Measurements from ENCODE around the gene NFKBIL1.

NFKBIL1 gene

DNA sequence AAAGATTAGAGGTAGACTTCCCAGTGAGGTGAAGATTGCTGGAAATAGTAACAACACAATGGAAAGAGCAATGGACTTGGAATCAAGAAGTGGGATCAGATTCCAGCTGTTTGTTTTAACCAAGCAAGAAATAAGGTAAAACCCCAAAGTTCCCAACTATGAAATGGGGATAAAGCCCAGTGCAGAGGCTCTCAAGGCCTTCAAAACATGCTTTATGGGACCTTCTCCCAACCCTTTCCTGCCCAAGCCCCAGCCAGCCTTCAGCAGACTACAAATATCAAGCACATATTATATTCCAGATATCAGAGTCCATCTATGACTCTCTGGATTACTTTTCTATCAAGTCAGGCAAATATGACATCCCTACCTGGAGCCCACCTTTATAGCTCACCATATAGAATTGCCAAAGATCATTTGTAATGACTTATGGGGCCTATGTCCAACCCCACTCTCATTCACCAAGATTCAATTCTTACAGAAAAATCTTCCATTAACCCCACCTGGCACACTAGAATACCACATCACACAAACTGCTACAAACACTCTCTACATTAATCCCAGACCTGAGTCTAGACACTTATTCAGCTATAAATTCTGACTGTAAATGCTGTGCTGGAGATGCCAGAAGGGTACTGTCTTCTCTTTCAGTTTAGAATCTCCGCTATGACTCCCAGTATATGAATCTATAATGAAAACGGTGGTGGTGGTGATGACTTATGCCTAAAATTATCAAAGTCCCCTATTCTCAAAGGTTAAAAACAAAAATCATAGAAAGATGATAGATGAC, 11.7 kb upstream of the NFKBIL1 start:
- DNase-seq: no peak

DNA sequence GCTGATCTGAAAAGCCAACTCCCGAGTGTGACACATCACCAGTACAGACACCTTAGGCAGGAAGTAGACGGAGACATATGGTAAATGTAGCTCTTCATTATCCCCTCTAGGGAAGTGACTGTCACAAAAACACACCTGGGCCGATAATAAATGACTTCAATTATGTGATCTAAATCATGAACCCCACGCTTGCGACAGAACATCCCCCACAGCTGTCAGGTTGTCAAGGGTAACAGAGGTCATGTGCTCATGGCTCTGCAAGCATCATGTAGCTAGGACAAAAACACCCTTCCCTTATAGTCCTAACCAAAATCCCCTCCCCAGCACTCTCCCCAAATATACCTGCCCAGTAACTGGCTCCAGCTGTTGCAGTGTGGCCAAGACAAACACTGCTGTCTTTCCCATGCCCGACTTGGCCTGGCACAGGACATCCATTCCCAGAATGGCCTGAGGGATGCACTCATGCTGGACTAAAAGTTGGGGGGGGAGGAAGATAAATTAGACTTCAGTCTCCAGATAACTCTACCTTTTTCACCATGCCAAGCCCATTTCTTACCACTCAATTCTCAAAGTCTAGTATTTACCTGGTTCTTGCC, 8.5 kb upstream of the NFKBIL1 start:
- no peak for DNase-seq

DNA sequence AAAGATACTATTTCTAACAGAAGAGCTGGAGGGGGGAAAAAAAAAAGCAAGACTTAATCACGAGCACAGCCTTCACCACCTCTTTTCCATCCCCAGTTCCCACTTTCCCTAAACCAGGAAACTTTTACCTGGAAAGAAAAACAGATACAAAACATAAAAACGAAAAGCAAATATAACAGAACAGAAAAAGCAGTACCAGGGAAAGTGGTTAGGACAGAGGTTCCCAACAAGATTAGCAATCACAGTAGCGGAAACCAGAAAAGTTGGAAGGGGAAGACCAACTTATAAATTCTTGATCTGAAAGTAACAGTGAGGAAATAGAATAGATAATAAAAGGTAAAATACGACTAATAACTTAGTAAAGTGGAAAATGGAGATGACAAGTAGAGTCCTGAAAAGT, 6.8 kb upstream of the NFKBIL1 start:
- DNase-seq: no peak

DNA sequence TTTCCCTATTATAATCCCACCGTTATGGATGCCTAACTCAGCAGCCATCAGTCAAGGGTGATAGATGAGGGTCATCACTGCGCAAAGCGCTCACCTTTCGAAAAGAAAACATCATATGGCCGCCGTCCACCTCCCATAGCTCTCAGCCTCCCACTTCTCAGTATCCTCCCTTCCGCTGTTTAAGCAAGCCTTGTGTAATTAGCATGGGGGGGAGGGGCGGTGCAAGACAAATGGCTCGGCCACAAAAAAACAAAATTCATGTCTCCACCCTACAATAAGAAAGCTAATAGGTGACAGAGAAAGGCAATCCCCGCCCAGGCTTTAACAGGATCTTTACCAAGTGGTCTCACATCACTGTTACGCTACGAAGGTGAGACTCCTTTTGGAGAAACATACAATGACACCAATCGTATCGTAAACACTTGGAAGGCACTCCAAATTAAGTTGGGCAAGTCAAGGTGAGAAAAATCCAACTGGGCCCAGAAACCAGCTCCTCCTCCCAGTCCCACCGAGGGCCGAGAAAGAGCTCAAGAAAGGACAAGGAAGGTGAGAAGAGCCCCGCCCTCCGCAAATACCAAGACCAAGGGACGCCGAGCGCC, 6.2 kb upstream of the NFKBIL1 start:
- DNase-seq: peak; percentile 69 to 70

DNA sequence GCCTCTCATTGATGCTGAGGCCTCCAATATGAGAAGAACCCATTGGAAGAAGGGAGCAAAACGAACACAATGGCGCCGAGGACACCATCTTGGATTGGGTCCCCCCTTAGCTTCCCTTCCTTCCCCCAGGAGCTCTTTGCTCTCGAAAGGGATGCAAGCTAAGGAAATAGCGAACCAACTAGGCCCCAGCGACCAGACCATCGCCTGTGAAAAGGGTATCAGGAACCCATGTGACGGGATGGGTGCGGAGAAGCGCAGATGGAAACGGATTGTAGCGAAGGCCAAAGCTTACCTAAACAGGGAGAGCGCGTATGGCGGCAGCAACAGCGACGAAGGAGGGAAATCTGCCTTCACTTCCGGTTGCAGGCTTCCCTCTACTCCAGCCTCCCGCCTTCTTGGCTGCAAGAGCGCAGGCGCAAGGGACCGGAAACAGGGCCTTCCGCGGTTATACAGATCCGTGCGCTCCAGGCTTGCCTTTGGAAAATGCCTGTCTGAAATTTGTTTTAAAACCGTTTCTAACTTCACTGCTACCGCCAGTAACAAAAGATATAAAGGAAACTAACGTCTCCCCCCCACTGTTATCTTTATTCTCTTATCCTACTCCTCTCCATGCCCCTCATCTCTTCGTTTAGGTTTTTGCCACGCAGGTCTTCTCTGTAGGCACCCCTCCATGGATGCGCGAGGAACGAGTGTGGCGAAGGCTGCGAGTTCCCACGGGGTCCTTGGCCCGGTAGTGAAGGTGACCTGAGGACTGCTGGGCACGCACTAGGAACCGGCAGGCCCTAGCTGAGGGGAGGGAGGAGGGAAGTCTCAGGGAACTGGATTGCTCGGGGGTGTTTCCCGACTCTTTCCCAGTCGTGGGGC, 5.5 kb upstream of the NFKBIL1 start, which contains the start of gene DDX39B:
TSS of gene DDX39B (minus strand) at position 346 of the 864 bp plus-strand sequence. CDS start 1,471 bp downstream, outside the sequence.
- peak; percentile 92 to 94 for DNase-seq

DNA sequence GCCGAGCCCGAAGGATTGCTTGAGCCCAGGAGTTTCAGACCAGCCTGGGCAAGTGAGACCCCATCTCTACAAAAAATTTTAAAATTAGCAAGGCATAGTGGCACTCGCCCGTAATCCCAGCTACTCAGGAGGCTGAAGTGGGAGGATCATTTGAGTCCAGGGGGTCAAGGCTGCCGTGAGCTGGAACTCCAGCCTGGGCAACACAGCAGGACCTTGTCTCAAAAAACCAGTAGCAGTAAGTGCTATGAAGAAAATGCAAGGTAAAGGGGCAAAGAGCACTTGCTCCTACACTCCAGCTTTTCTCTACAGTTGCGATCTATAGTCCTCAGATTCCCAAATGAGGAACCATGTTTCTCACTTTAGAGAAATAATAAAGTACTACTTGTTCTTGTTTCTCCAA, 3.8 kb upstream of the NFKBIL1 start:
- no peak for DNase-seq

DNA sequence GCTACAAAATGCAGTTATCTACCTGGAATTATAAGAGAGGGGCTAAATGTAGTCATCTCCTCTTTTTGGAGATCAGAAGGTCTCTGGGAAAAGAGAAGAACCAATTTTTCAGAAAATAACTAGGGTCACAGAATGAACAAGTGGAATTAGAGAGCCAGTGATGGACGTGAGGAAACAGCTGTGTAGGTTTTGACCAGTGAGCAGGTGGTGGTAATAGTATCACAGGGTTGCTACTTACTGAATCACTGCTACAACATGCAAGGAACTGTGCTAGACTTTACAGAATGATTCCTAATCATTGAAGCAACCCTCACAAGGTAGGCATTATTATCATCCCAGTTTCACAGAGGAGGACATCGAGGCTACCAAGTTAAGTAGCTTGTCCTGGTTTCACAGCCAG, 2.7 kb upstream of the NFKBIL1 start:
- no peak for DNase-seq

DNA sequence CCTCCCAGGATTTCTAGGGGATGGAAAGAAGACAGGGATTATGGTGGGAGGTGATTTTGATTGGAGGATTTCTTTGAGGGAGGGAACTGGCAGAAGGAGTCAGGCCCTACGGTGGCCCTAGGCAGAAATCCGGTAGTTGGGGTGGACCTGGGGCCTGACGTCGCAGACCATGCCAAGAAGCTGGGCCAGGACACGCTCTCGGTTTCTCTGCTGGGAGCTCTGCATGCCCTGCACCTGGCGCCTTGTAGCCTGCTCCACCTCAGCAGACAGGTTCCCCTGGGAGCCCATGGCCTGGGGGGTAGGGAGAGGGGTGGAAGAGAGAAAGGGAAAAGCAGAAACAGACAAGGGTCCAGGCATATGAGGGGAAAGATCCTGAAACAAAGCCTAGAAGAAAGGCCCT, 2.1 kb upstream of the NFKBIL1 start:
- DNase-seq: no peak

DNA sequence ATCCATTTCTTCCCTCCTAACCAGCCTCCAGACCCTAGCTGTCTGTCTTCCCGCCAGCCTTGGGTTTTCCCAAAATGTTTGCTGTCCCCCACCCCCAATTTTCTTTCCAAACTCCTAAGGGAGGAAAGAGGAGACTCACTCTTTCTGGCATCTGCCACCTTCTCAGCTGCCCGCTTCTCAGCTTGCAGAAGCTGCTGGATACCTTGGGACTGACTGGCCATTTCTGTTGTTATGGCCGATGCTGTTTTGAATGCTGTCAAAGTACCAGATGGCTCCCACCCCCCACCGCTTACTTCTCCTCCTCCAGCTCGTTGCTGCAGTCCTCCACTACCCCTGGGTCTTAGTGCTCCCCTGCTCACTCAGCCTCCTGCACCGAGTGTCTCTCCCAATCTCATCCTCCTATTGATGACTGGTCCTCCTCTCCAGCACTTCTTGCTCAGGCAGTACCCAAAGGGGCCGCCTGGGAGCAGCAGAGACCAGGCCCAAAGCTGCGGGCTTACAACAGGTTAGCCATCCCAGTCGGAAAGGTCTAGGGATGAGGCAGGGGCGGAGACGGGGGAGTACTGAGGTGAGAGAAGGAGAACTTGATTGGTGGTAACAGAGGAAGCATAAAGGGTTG, 960 bp upstream of the NFKBIL1 start, which contains the start of gene ATP6V1G2:
TSS of gene ATP6V1G2 (minus strand) at position 270 of the 619 bp plus-strand sequence. CDS start at position 221, 49 bp downstream.
- peak; percentile 91 to 94 for DNase-seq

DNA sequence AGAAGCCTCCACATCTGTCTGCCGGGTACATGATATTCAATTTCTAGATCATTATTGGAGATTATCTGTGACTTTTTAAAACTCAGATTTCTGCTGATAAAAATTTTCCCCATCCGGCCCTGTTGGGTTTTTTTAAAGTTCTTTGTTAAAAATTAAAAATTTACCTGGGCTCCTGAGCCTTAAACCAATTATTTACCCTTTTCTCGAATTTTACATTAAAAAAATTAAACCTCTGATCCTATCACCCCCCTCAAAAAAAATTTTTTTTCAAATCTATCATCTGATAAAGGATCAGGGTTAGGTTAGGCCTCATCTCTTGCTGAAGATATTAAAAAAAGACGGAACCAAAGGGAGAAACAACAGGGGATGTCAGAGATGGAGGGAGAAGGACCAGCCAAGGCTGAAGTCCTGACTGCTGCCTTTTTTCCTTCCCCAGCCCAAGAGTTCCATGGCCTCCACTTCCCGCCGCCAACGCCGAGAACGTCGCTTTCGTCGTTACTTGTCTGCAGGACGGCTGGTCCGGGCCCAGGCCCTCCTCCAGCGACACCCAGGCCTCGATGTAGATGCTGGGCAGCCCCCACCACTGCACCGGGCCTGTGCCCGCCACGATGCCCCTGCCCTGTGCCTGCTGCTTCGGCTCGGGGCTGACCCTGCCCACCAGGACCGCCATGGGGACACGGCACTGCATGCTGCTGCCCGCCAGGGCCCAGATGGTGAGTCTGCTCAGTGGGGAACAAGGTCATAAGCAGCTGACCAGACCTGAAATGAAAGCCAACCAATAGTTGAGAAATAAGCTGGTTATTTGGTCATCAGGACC, 527 bp downstream of the NFKBIL1 start:
- DNase-seq: no peak

DNA sequence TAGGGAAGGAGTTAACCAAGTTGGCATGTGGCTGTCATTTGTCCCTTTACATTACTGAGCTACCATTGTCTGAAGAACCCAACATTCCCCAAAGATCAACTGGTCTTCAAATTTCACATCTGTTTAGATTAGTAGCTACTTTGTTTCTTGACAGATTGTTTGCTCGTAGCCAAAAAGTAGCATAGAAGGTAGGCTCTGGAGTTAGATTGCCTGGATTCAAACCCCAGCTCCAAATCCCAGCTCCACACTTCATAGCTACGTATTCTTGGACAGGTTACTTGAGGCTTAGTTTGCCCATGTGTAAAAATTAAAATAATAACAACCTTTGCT, 1.1 kb downstream of the NFKBIL1 start:
- no peak for DNase-seq

DNA sequence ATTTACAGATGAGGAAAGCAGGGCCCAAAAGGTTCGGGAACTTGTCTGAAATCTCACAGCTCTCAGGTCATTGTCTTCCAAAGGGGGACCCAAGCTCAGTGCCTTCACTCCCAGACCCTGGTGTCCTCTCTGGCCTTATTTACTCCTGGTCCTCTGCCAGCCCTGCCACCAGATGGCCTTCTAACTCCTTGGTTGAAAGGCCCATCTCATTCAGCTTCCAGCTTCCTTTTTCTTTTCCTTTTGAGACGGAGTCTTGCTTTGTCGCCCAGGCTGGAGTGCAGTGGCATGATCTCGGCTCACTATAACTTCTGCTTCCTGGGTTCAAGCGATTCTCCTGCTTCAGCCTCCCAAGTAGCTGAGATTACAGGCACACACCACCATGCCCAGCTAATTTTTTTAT, 4.0 kb downstream of the NFKBIL1 start:
- peak; percentile 66 to 76 for DNase-seq

DNA sequence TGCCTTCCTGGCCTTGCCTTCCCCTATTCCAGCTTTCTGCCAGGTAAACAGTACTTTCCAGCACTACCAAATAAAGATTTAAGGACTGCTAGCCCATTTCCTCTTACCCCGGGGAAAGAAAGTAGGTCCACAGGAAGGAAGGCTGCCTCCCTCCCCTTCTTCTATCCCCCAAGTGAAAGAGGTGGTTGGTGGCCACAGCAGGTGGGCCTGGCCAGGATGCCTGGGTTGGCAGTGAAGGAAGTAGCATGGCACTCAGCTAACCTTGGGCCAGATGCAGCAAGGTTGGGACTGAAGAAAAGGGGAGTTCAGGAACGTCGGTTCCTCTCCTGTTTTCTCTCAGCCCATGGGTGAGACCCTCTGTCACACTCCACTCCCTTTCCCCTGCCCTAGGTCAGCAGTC, 8.9 kb downstream of the NFKBIL1 start:
- no peak for DNase-seq

DNA sequence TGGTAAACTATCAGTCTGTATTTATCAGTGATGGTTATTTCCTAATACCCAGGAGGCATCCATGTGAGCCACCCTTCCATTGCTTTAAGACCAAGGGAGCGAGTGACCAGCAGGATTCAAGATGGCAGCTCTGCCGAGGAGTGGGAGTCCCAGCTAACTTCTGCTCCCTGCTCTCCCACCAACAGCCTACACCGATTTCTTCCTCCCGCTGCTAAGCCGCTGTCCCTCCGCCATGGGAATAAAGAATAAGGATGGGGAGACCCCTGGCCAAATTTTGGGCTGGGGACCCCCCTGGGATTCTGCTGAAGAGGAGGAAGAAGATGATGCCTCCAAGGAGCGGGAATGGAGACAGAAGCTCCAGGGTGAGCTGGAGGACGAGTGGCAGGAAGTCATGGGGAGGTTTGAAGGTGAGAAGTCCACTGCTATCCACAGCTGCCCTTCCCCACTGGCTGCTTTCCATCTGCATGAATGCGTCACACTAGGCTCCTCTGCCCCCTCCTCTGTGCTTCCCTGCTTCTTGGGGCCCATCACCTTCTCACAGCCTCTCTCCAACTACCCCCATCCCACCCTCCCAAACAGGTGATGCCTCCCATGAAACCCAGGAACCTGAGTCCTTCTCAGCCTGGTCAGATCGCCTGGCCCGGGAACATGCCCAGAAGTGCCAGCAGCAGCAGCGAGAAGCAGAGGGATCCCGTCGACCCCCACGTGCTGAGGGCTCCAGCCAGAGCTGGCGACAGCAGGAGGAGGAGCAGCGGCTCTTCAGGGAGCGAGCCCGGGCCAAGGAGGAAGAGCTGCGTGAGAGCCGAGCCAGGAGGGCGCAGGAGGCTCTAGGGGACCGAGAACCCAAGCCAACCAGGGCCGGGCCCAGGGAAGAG, 10.3 kb downstream of the NFKBIL1 start:
- DNase-seq: no peak

DNA sequence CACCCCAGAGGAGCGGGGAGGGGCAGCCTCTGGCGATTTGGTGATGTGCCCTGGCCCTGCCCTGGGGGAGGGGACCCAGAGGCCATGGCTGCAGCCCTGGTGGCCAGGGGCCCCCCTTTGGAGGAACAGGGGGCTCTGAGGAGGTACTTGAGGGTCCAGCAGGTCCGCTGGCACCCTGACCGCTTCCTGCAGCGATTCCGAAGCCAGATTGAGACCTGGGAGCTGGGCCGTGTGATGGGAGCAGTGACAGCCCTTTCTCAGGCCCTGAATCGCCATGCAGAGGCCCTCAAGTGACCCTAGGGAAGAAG, 10.9 kb downstream of the NFKBIL1 start:
- DNase-seq: no peak

DNA sequence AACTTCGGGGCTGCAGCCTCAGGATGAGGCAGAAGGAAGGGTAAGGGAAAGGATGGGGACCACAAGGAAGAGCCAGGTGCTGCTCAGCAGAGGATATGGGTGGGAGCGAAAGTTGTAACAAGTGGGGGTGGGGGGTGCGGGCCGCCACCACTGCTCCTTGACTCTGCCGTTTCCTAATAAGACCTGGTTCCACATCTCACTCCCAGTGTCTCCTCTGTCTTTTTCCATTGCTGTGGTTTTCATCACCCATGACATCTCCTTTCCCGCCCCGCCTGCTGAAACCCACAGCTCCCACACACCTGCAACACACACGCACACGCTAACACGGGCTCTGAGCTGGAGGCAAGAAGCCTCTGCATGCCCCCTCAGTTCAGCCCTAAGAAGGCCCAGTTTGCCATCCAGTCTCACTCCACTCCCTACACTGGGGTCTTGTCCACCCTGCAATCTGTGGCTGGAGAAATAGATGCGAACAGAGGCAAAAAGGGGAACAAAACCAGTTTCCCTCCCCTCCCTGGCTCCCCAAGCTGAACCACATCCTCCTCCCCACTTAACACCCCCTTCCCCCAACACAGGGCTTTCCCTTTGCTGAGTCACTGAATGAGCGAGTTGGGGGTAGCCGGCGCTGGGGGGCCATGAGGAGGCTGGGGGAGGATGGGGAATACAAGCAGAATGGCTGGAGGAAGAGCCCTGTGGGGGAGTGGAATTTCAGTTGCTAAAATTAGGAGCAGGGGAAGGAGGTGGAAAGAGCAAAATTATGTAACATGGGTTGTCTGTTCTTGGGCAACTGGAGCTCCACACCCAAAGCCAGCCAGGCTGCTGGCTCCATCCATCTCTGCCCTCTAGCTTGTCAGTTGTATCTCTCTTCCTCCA, 11.5 kb downstream of the NFKBIL1 start:
- peak; percentile 76 to 77 for DNase-seq

DNA sequence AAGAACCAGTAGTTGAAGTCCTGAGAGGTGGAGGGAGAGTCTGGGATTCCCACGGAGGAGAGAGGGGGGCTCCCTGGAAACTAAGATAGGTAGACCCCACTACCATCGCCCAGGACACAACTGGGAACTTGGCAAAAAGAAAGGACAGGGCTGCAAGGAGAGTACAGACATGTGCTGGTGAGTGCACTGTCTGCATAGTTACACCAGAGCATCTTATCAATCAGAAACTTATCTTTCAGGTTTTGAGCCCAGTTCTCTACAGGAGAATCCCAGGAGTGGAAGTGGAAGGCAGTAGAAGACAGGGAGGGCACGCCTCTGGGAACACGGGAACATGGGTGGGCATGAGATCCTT, 12.2 kb downstream of the NFKBIL1 start:
- DNase-seq: no peak

DNA sequence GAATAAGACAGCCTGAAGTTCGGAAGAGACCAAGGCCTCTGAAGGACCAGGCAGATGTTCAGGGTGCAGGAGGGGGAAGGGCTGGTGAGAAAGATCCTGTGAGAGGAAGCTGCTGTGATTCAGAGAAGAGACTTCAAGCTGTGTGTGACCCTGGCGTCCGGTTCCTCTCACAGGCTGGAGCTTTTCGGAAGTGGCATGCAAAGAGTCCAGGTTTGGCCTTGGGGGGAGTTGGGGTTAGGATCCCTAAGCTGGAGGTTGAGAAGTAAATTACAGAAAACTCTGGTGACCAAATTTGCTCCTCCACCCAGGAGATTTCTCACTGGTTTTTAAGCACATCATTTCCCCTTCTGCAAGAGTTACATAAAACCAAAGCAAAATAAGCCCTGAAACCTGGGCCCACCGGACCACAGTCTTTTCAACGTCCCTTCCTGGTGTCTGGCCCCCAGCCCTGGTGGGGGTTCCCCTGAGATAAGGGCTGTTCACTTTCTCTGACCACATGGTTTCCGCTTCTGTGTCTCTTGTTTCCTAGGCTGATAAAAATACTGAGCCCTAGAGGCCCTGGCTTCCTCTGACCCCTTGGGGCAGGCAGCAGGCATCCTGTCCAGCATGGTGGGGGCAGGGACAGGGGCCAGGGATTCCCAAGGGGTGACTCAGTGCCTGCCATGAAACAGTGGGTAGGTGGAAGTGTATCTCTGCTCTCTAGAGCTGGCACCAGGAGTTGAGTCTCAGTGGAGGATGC, 12.7 kb downstream of the NFKBIL1 start:
- peak; percentile 48 to 58 for DNase-seq

DNA sequence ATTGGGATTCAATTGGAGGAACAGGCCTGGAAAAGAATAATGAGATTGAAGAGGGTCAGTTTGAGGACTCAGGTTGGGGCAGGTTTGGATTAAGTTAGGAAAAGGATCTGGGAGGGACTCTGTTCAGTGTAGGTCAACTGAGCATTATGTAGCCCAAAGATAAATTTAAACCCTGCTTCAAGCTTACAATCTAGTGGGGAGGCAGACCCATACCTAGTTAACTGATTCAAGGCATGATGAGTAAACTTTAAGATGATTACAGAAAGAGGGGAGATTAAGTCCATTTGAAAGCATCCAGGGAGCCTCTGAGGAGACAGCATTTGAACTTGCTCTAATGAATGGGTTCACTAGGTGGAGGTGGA, 13.3 kb downstream of the NFKBIL1 start:
- DNase-seq: no peak

Measured in stimulated activated CD4-positive, alpha-beta T cell treated with anti-CD3 and anti-CD28 coated beads, Interleukin-2, amount 100 ng/mL, for 24 hours (primary cell).